ENCODE data around the gene STX10.

DNA sequence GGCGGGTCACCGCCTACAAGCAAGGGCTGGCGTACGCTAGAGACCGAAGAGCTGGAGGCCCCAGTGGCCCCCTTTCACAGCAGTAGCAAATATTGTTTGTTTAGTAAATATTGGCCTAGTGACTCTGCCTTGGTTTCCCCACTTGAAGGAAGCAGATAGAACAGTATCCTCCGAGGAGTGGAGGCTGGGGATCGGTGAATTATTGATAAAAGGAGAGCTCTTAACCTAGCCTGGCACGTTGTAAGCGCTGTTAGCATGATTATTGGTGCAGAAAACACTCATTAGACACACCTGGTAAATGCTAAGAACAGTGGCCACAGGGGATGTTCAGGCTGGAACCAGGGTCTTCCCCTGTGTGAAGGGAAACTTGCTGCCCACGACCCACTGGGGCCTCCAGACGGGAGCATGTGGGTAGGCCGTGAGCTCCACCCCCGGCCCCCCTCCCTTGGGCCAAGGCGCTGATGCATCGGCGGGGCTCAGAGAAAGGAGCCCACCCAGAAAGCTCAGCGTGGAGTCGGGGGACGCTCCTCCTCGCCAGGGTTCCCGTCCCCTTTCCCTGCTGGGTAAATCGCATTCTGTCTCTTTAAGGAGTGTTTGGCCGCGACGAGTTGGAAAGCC, 2.3 kb upstream of the STX10 start:
- TF ChIP-seq YY1 (IDR thresholded peaks at IDR 0.05; ENCODE audit: insufficient read depth, insufficient read length) (no peak), ZNF274 (IDR thresholded peaks at IDR 0.05; ENCODE audit: low read depth, low read length) (no peak)

Data from NT2/D1 (cell line).